ENCODE results near the gene MSL1. TPM values are rescaled to one million over a fixed set of nuclear protein-coding genes. Genes with fewer than 3 reads are reported as not detected.

The MSL1 gene
- total RNA-seq, 1 donor from 2014 or later: 84.4 TPM

DNA sequence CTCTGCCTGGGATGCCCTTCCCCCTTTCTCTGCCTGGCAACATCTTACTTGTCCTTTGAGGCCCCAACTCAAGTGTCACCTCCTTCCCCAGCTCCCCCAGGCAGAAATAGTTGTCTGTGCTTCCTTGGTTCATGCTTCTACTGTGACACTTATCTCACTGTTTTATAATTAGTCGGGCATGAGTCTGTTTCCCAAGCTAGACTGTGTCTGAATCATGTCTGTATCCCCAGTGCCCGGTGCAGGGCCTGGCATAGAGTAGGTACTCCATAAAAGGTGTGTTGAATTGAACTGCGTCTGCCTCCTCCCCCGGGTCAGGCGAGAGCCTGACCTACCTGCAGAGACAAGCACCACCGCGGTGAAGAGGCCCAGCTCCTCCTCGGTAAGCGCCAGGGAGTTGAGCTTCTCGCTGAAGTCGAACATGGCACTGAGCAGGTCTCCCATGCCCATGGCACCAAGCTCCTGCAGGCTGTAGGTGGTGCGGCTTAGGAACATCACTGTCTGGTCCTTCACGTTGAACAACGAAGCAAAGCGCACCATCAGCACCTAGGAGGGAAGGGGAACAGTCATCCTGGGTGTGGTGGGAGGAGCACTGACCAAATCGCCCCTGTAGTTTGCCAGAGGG is 28.1 kb upstream of the MSL1 start:
- Histone ChIP-seq H3K9me3 (no peaks in the 10 kb centered on the region), H3K36me3 (peaks cover 64% of the 10 kb centered on the region), H3K27me3 (no peaks in the 10 kb centered on the region), H3K27ac (peak overlapping the region; percentile 30), H3K4me1 (peaks cover 37% of the 10 kb centered on the region), H3K4me3 (no peak overlapping the region)
- intact Hi-C loops (cut with DNase I): no loop called here
- TF ChIP-seq, protein P1, sequence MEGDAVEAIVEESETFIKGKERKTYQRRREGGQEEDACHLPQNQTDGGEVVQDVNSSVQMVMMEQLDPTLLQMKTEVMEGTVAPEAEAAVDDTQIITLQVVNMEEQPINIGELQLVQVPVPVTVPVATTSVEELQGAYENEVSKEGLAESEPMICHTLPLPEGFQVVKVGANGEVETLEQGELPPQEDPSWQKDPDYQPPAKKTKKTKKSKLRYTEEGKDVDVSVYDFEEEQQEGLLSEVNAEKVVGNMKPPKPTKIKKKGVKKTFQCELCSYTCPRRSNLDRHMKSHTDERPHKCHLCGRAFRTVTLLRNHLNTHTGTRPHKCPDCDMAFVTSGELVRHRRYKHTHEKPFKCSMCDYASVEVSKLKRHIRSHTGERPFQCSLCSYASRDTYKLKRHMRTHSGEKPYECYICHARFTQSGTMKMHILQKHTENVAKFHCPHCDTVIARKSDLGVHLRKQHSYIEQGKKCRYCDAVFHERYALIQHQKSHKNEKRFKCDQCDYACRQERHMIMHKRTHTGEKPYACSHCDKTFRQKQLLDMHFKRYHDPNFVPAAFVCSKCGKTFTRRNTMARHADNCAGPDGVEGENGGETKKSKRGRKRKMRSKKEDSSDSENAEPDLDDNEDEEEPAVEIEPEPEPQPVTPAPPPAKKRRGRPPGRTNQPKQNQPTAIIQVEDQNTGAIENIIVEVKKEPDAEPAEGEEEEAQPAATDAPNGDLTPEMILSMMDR (IDR thresholded peaks at IDR 0.05): no peak
- ATAC-seq (no peak), DNase-seq (no peak)

DNA sequence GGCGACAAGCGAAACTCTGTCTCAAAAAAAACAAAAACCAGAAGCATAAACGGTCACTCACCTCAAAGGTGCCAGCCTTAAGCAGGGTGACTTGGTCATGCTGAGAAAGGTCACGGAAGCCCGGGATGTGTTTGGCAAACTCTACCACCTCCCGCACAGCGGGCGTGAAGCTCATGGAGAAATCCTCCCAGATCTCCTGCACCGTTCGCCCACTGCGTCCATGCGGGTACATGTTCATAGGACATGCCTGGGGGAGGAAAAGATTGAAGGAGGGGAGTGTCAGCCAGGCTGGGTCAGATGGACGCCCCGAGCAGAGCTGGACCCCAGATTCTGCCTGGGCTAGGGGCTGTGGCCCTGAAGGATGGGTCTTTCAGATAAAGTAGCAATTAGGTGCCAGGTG is 26.9 kb upstream of the MSL1 start:
- H3K36me3 ChIP-seq: peaks cover 52% of the 10 kb centered on the region
- TF ChIP-seq, protein P1 (IDR thresholded peaks at IDR 0.05): no peak
- intact Hi-C loops (cut with DNase I): no loop called here
- ATAC-seq (no peak), DNase-seq (no peak)
- H3K4me1 ChIP-seq: peaks cover 38% of the 10 kb centered on the region
- peak overlapping the region; percentile 95 for H3K27ac ChIP-seq
- no peaks in the 10 kb centered on the region for H3K9me3 ChIP-seq
- H3K27me3 ChIP-seq: no peaks in the 10 kb centered on the region
- no peak overlapping the region for H3K4me3 ChIP-seq

DNA sequence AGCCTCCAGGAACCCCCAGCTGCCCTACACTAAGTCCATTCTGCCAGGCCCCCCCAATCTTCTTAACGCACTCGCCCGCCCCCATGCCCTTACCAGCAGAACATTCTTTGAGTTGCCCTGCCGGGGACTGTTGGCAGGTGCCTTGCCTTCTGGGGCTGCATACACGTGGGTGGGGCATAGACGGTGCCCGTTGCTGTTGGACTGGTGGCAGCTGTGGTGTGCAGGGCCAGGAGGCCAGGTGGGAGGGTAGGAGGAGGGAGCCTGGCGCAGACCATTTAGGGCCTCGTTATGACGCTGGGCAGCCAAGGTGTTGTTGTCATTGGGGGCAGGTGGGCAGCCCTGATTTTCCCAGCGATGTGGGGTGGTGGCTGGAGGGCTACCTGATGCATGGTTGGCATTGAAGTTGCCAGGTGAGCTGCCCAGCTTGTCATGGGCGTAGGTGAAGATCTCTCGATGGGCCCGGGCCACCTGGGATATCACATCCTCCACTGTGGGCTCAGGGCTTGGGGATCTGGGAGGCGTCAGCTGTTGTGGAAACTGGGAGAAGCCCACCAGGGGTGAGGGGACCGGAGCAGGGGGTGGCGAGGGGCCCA is 26.3 kb upstream of the MSL1 start:
- peak overlapping the region; percentile 95 for H3K27ac ChIP-seq
- no peak for ATAC-seq
- no peaks in the 10 kb centered on the region for H3K27me3 ChIP-seq
- H3K9me3 ChIP-seq: no peaks in the 10 kb centered on the region
- H3K36me3 ChIP-seq: peaks cover 51% of the 10 kb centered on the region
- intact Hi-C loops (cut with DNase I): no loop called here
- peaks cover 38% of the 10 kb centered on the region for H3K4me1 ChIP-seq
- TF ChIP-seq, protein P1 (IDR thresholded peaks at IDR 0.05): no peak
- H3K4me3 ChIP-seq: no peak overlapping the region
- no peak for DNase-seq

DNA sequence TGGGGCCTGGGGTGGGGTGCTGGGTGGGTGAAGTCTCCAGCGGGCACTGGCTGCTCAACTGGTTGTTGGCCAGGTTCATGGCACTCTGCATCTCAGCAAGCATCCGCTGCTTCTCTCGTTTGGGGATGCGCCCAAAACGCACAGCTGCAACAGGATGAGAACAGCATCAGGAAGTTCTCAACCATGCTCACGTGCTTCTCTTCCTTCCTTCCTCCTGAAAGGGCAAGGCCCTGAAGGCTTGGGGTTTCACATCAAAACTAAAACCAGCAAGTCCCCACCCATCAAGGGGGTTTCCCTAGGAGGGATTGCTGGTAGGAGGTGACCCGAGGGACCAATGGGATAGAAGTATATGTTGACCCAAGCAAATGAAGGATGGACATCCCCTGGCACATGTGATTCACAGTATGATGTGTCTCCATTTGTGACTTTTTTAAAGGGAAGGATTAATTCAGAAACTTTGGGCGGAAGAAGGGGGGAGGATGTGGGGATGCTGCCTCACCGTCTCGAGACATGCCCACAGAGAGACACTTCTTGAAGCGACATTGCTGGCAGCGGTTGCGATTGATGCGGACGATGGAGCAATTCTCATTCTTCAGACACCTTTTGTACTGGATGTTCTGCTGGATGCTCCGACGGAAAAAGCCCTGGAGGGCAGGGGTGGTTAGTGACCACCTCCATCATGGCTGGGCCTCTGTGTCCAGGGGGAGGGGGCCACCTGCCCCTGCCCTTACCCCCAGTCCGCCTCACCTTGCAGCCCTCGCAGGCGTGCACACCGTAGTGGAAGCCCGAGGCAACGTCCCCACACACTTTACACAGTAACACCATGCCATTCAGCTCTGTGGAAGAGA is 25.6 kb upstream of the MSL1 start:
- Histone ChIP-seq H3K4me3 (peak overlapping the region; percentile 86), H3K4me1 (peaks cover 41% of the 10 kb centered on the region), H3K27me3 (no peaks in the 10 kb centered on the region), H3K9me3 (no peaks in the 10 kb centered on the region), H3K27ac (peak overlapping the region; percentile 95), H3K36me3 (peaks cover 51% of the 10 kb centered on the region)
- intact Hi-C loops (cut with DNase I): no loop called here
- peak; percentile 0 for ATAC-seq
- TF ChIP-seq, protein P1 (IDR thresholded peaks at IDR 0.05): no peak
- no peak for DNase-seq

DNA sequence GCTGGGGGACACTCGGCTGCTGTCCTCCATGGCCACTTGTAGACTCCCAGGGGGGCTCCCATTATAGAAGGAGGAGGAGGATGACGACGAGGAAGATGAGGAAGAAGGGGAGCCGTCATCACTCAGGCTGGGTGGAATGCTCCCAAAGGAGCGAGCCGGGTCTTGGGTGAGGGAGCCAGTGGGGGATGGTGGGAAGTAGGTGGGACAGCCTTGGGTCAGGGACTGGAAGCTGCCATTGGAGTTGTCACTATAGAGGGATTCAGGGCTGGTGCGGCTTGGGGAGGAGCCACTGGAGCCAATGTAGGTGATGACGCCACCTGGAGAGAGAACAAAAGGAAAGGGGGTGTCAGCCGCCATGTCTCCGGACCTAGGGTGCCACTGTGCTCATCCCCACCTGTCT is 24.7 kb upstream of the MSL1 start:
- Histone ChIP-seq H3K36me3 (peaks cover 51% of the 10 kb centered on the region), H3K4me1 (peaks cover 48% of the 10 kb centered on the region), H3K27ac (peak overlapping the region; percentile 95), H3K27me3 (no peaks in the 10 kb centered on the region), H3K4me3 (peak overlapping the region; percentile 86), H3K9me3 (no peaks in the 10 kb centered on the region)
- no peak for ATAC-seq
- DNase-seq: no peak
- intact Hi-C loops (cut with DNase I): no loop called here
- TF ChIP-seq, protein P1 (IDR thresholded peaks at IDR 0.05): no peak
